WTC11 (cell line): ENCODE data around the gene TMEM212.

Experiments used
- JUN ChIP-seq: sonication (generic); formaldehyde crosslinking; IDR thresholded peaks from 2 replicates; pipeline ENCODE4 v1.8.0; 2023; ENCODE audit warnings: mild to moderate bottlenecking, missing genetic modification reagents
- TF ChIP-seq, protein P1 (sequence below): fragments of 200-600 bp; IDR thresholded peaks from 2 replicates; pipeline ENCODE4 v1.8.0; 2022; ENCODE audit warnings: antibody characterized with exemption

DNA sequence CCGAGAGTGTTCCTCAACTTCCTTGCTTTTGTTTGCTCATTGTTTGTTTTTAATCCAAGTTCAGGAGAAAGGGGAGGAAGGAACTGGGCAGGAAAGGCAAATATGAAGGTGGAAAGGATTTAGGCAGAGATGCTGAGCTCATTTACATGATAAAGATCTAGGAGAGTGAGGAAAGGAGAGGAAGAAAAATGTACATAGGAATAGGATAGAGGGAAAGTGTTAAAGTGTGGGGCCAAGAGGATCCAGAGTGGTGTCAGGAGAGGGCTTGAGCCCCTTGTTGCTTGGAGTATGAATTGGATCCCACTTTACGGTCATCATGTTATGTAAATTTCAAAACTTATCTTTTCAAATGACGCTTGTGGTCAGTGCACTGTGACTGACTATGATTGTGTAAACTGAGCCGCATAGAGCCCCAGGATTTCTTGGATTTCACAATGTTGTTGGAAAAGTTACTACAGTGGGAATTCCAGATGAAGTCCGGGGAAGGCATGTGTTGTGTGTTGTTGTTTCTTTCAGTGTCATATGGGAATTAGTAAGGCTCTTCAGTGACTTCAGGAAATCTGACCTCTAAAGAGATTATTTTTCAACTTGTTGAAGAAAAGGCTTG lies 17.8 kb upstream of the TMEM212 start:
- TF ChIP-seq JUN (CRISPR knock-in tag) = no peak
- TF ChIP-seq, protein P1, sequence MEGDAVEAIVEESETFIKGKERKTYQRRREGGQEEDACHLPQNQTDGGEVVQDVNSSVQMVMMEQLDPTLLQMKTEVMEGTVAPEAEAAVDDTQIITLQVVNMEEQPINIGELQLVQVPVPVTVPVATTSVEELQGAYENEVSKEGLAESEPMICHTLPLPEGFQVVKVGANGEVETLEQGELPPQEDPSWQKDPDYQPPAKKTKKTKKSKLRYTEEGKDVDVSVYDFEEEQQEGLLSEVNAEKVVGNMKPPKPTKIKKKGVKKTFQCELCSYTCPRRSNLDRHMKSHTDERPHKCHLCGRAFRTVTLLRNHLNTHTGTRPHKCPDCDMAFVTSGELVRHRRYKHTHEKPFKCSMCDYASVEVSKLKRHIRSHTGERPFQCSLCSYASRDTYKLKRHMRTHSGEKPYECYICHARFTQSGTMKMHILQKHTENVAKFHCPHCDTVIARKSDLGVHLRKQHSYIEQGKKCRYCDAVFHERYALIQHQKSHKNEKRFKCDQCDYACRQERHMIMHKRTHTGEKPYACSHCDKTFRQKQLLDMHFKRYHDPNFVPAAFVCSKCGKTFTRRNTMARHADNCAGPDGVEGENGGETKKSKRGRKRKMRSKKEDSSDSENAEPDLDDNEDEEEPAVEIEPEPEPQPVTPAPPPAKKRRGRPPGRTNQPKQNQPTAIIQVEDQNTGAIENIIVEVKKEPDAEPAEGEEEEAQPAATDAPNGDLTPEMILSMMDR = no peak
